CD4-positive, alpha-beta T cell treated with Interferon gamma for 1 hour (primary cell): ENCODE results near the gene PLEKHG4B.
"Not testable (repeated sequence)": the region's sequence is repeated elsewhere in the genome, so short reads cannot be mapped to it uniquely, and the experiment has no call there.

ENCODE experiments used
- DNase-seq: peaks from one replicate; pipeline ENCODE4 v3.0.0-alpha.2; 2020

The PLEKHG4B gene

GRCh38 chr5:91556-92263, at the start of gene PLEKHG4B:
Gene PLEKHG4B, plus strand, starts transcription at chr5:92168. Its CDS starts 64 bp downstream, at chr5:92232.
- DNase-seq: no peak

GRCh38 chr5:42250-42649, 49.7 kb upstream of the PLEKHG4B start:
- DNase-seq: no peak

GRCh38 chr5:48192-48591, 43.8 kb upstream of the PLEKHG4B start:
- DNase-seq: no peak

GRCh38 chr5:49530-49929, 42.4 kb upstream of the PLEKHG4B start:
- not testable (repeated sequence) for DNase-seq

- no peak for DNase-seq
Observed at GRCh38 chr5:49953-50544, 41.9 kb upstream of the PLEKHG4B start.

- no peak for DNase-seq
Observed at GRCh38 chr5:50724-51499, 41.1 kb upstream of the PLEKHG4B start.

GRCh38 chr5:51500-51823, 40.5 kb upstream of the PLEKHG4B start:
- no peak for DNase-seq

GRCh38 chr5:53381-54174, 38.4 kb upstream of the PLEKHG4B start:
- no peak for DNase-seq

- DNase-seq: no peak
Observed at GRCh38 chr5:54175-54730, 37.7 kb upstream of the PLEKHG4B start.

GRCh38 chr5:54876-55569, 36.9 kb upstream of the PLEKHG4B start:
- no peak for DNase-seq

GRCh38 chr5:56561-57290, 35.2 kb upstream of the PLEKHG4B start:
- DNase-seq: no peak

GRCh38 chr5:60250-60649, 31.7 kb upstream of the PLEKHG4B start:
- DNase-seq: not testable (repeated sequence)

- DNase-seq: no peak
Observed at GRCh38 chr5:70440-70839, 21.5 kb upstream of the PLEKHG4B start.

- not testable (repeated sequence) for DNase-seq
Observed at GRCh38 chr5:72316-73180, 19.4 kb upstream of the PLEKHG4B start.

GRCh38 chr5:73181-73447, 18.9 kb upstream of the PLEKHG4B start:
- not testable (repeated sequence) for DNase-seq

GRCh38 chr5:73768-74502, 18.0 kb upstream of the PLEKHG4B start:
- no peak for DNase-seq

- DNase-seq: no peak
Observed at GRCh38 chr5:74503-75109, 17.4 kb upstream of the PLEKHG4B start.

GRCh38 chr5:75331-76320, 16.3 kb upstream of the PLEKHG4B start:
- DNase-seq: no peak
